ENCODE measurements around the gene CPNE4. TPM values are rescaled to one million over a fixed set of nuclear protein-coding genes. Genes with fewer than 3 reads are reported as not detected.

Gene CPNE4
- total and polyA plus RNA-seq, 10 donors: 0.03 to 3.1 (median 0.91) TPM; not detected in 2

DNA sequence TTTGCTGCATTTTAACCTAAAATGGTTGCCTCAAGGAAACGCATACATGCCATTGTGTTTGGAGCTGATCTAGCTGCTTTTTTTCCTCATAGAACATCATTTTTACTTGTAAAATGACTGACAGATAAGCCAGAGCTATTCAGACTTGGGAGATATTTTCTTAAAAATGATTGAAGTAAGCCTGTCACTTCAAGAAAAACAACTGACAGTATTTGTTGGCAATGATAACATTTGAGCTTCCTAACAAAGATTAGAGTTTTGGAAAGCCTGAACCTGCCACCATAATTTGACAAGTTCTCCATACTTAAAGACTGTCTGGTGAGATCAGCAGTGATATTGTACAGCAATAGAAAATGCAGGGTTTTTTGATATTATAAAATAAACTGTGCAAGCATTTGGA lies 504.4 kb downstream of the CPNE4 start:
- intact Hi-C loops (cut with DNase I; ENCODE audit: low total_unique reads): no loop called here
- TF ChIP-seq, protein P1, sequence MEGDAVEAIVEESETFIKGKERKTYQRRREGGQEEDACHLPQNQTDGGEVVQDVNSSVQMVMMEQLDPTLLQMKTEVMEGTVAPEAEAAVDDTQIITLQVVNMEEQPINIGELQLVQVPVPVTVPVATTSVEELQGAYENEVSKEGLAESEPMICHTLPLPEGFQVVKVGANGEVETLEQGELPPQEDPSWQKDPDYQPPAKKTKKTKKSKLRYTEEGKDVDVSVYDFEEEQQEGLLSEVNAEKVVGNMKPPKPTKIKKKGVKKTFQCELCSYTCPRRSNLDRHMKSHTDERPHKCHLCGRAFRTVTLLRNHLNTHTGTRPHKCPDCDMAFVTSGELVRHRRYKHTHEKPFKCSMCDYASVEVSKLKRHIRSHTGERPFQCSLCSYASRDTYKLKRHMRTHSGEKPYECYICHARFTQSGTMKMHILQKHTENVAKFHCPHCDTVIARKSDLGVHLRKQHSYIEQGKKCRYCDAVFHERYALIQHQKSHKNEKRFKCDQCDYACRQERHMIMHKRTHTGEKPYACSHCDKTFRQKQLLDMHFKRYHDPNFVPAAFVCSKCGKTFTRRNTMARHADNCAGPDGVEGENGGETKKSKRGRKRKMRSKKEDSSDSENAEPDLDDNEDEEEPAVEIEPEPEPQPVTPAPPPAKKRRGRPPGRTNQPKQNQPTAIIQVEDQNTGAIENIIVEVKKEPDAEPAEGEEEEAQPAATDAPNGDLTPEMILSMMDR (IDR thresholded peaks at IDR 0.05 in 8 of 11, conservative IDR thresholded peaks at IDR 0.05 in 3 of 11): no peak
- TF ChIP-seq POLR2AphosphoS5 (IDR thresholded peaks at IDR 0.05): no peak
- TF ChIP-seq POLR2A (IDR thresholded peaks at IDR 0.05): no peak
- Histone ChIP-seq H3K27me3 (replicated peaks in 1 of 7) (peaks cover 0 to 52% (median 10%) of the 10 kb centered on the region in 7 donors), H3K4me3 (no peak overlapping the region), H3K9me3 (peaks cover 0 to 6% (median 0%) of the 10 kb centered on the region in 8 donors), H3K27ac (no peak overlapping the region), H3K4me1 (peaks cover 0 to 4% (median 0%) of the 10 kb centered on the region in 6 donors), H3K36me3 (no peaks in the 10 kb centered on the region)
- DNase-seq: no peak
- 82 to 95% (median 86%) methylated on average over 1 of the region's 1 CpG for WGBS, 5 donors

GRCh38 chr3:131526801-131527347 lies 507.9 kb downstream of the CPNE4 start:
- no peaks in the 10 kb centered on the region for H3K9me3 ChIP-seq
- TF ChIP-seq POLR2AphosphoS5 (IDR thresholded peaks at IDR 0.05): no peak
- TF ChIP-seq, protein P1 (IDR thresholded peaks at IDR 0.05 in 8 of 11, conservative IDR thresholded peaks at IDR 0.05 in 3 of 11): peak in 5 of 11 experiments; percentile 7 to 43 (median 24)
- no peak overlapping the region for H3K27ac ChIP-seq
- peaks cover 0 to 52% (median 10%) of the 10 kb centered on the region in 7 donors for H3K27me3 ChIP-seq (replicated peaks in 1 of 7)
- 13 to 22% (median 15%) methylated on average over 23 to 37 of the region's 37 CpGs for WGBS, 5 donors
- no peaks in the 10 kb centered on the region for H3K36me3 ChIP-seq
- H3K4me3 ChIP-seq: peak overlapping the region in 4 of 8 donors; percentile 8 to 55 (median 21)
- peaks cover 0 to 4% (median 0%) of the 10 kb centered on the region in 6 donors for H3K4me1 ChIP-seq
- DNase-seq: peak; percentile 77
- intact Hi-C loops (cut with DNase I; ENCODE audit: low total_unique reads): no loop called here

DNA sequence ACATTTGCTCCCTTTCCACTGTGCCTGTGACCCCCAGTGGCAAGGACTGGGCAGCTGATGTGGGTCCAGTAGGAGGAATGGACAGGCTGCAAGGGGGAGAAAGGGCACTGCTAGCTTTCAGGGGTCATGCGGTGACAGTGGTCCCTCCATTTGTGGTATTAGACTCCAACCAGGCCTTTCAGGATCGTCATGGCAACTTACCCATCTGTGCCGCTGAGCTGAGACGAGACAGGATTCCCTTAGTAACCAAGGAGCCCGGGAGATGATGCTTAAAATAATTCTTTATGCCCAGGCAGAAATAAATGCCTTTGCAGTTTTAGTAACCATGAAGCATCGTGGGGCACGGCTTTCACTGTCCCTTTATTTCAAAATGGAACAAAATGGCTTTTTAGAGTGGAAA lies 516.1 kb downstream of the CPNE4 start:
- DNase-seq: no peak
- intact Hi-C loops (cut with DNase I; ENCODE audit: low total_unique reads): no loop called here
- Histone ChIP-seq H3K27me3 (replicated peaks in 1 of 7) (no peaks in the 10 kb centered on the region), H3K27ac (no peak overlapping the region), H3K4me3 (no peak overlapping the region), H3K9me3 (peaks cover 0 to 11% (median 2%) of the 10 kb centered on the region in 8 donors), H3K36me3 (no peaks in the 10 kb centered on the region), H3K4me1 (no peaks in the 10 kb centered on the region)
- WGBS, 5 donors: 83 to 91% (median 88%) methylated on average over 7 of the region's 7 CpGs
- TF ChIP-seq, protein P1 (IDR thresholded peaks at IDR 0.05 in 8 of 11, conservative IDR thresholded peaks at IDR 0.05 in 3 of 11): no peak
- TF ChIP-seq POLR2AphosphoS5 (IDR thresholded peaks at IDR 0.05) (no peak), POLR2A (IDR thresholded peaks at IDR 0.05) (no peak)

DNA sequence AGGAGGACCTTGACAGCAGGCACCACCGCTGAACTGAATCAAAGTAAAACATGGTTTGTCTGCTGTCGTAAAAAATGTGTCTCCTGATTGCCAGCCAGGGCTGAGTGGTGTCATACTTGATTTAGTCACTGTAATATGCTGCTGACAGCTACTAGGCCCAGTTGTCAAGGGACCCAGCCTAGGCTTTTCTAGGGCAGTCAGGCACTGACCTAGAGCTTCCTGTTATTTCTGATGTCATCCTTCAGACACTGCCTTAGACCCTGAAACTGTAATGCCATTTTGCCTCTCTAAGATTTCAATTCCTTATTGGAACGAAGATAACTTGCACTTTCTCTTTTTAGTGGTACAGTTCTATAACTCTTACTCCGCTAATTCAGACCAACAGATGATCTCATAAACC lies 529.4 kb downstream of the CPNE4 start:
- H3K9me3 ChIP-seq: peaks cover 0 to 3% (median 0%) of the 10 kb centered on the region in 8 donors
- H3K27ac ChIP-seq: peak overlapping the region in 1 of 8 donors; percentile 83
- WGBS, 5 donors: 82 to 88% (median 86%) methylated on average over 4 of the region's 4 CpGs
- TF ChIP-seq POLR2A (IDR thresholded peaks at IDR 0.05) (no peak), POLR2AphosphoS5 (IDR thresholded peaks at IDR 0.05) (no peak)
- TF ChIP-seq, protein P1 (IDR thresholded peaks at IDR 0.05 in 8 of 11, conservative IDR thresholded peaks at IDR 0.05 in 3 of 11): no peak
- peaks cover 0 to 15% (median 0%) of the 10 kb centered on the region in 7 donors for H3K27me3 ChIP-seq (replicated peaks in 1 of 7)
- no peak for DNase-seq
- intact Hi-C loops (cut with DNase I; ENCODE audit: low total_unique reads): loop anchor here (10.0 kb wide), 2 partner anchors 121 to 471 kb away; partner anchors contain the start of gene NUDT16
- H3K36me3 ChIP-seq: peaks cover 0 to 12% (median under 1%) of the 10 kb centered on the region in 6 donors
- peaks cover 15 to 43% (median 34%) of the 10 kb centered on the region in 6 donors for H3K4me1 ChIP-seq
- no peak overlapping the region for H3K4me3 ChIP-seq
